Parathyroid adenoma (tissue), 2 donors: ENCODE data around the gene SLC22A23.

ENCODE experiments used
- H2AFZ ChIP-seq: fragments of 300-600 bp; sonication (generic); one replicate; pipeline ENCODE4 v1.7.0; 2017; ENCODE audit warnings: antibody characterized with exemption, mild to moderate bottlenecking
- H3K27ac ChIP-seq: fragments of 300-600 bp; sonication (generic); one replicate; pipeline ENCODE4 v1.7.0; 2017
- H3K27me3 ChIP-seq: fragments of 300-600 bp; sonication (generic); one replicate; pipeline ENCODE4 v1.7.0; 2017; ENCODE audit warnings: low read length; ENCODE audit not compliant: control insufficient read depth, insufficient read depth
- H3K36me3 ChIP-seq: fragments of 300-600 bp; sonication (generic); one replicate; pipeline ENCODE4 v1.7.0; 2017; ENCODE audit warnings: low read length; ENCODE audit not compliant: control insufficient read depth, insufficient read depth
- H3K4me1 ChIP-seq: fragments of 300-600 bp; sonication (generic); one replicate; pipeline ENCODE4 v1.7.0; 2017; ENCODE audit warnings: control low read depth
- H3K4me2 ChIP-seq: fragments of 300-600 bp; sonication (generic); one replicate; pipeline ENCODE4 v1.7.0; 2017; ENCODE audit warnings: low read length
- H3K4me3 ChIP-seq: fragments of 300-600 bp; sonication (generic); one replicate; pipeline ENCODE4 v1.7.0; 2017; ENCODE audit warnings: low read depth, low read length
- H3K79me2 ChIP-seq: fragments of 300-600 bp; sonication (generic); one replicate; pipeline ENCODE4 v1.7.0; 2017; ENCODE audit warnings: control low read depth
- H3K9ac ChIP-seq: fragments of 300-600 bp; sonication (generic); one replicate; pipeline ENCODE4 v1.7.0; 2017; ENCODE audit warnings: mild to moderate bottlenecking
- H3K9me3 ChIP-seq: fragments of 300-600 bp; sonication (generic); one replicate; pipeline ENCODE4 v1.7.0; 2017; ENCODE audit warnings: low read length; ENCODE audit not compliant: control insufficient read depth
- TF ChIP-seq, protein P1 (sequence below): fragments of 300-600 bp; sonication (generic); IDR thresholded peaks from one replicate; pipeline ENCODE4 v1.7.0; 2017; ENCODE audit warnings: antibody characterized with exemption, mild to moderate bottlenecking
- donor health status: primary hyperparathyroidism.

Gene SLC22A23

DNA sequence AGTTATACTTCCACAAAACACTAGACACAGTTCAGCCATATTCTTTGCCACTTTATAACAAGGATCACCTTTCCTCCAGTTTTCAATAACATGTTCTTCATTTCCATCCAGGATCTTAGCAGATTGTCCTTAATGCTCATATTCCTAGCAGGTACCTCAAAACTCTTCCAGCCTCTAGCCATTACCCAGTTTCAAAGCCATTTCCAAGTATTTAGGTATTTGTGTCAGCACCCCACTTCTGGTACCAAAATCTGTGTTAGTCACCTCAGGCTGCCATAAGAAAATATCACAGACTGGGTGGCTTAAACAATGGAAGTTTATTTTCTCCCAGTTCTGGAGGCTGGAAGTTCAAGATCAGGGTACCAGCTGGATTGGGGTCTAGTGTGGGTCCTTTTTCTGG is 23.2 kb upstream of the SLC22A23 start:
- Histone ChIP-seq H2AFZ (no peak overlapping the region), H3K4me3 (no peak overlapping the region), H3K27ac (no peak overlapping the region), H3K27me3 (no peaks in the 10 kb centered on the region), H3K9ac (no peak overlapping the region), H3K36me3 (no peaks in the 10 kb centered on the region), H3K79me2 (no peaks in the 10 kb centered on the region), H3K4me1 (no peaks in the 10 kb centered on the region), H3K4me2 (no peak overlapping the region), H3K9me3 (no peaks in the 10 kb centered on the region)
- TF ChIP-seq, protein P1, sequence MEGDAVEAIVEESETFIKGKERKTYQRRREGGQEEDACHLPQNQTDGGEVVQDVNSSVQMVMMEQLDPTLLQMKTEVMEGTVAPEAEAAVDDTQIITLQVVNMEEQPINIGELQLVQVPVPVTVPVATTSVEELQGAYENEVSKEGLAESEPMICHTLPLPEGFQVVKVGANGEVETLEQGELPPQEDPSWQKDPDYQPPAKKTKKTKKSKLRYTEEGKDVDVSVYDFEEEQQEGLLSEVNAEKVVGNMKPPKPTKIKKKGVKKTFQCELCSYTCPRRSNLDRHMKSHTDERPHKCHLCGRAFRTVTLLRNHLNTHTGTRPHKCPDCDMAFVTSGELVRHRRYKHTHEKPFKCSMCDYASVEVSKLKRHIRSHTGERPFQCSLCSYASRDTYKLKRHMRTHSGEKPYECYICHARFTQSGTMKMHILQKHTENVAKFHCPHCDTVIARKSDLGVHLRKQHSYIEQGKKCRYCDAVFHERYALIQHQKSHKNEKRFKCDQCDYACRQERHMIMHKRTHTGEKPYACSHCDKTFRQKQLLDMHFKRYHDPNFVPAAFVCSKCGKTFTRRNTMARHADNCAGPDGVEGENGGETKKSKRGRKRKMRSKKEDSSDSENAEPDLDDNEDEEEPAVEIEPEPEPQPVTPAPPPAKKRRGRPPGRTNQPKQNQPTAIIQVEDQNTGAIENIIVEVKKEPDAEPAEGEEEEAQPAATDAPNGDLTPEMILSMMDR, result no peak

DNA sequence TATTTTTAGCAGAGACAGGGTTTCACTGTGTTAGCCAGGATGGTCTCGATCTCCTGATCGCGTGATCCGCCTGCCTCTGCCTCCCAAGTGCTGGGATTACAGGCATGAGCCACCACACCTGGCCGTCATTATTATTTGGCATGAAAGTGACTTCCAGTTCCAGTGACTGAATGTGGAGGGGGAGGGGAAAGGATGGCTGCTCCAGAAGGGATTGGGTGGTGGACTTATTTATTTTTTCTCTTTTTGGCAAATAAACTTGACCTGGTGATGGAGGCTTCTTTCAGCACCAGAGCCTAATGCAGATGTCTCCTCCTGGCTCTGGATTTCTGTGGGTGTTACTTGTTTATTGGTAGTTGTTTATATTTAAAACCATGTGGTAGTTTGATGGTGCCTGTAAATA is 16.9 kb upstream of the SLC22A23 start:
- Histone ChIP-seq H3K9ac (no peak overlapping the region), H3K4me1 (peaks cover 5% of the 10 kb centered on the region), H3K27ac (no peak overlapping the region), H3K4me2 (no peak overlapping the region), H3K9me3 (no peaks in the 10 kb centered on the region), H3K4me3 (no peak overlapping the region), H3K79me2 (no peaks in the 10 kb centered on the region), H3K36me3 (no peaks in the 10 kb centered on the region), H3K27me3 (no peaks in the 10 kb centered on the region), H2AFZ (no peak overlapping the region)
- TF ChIP-seq, protein P1, result no peak

DNA sequence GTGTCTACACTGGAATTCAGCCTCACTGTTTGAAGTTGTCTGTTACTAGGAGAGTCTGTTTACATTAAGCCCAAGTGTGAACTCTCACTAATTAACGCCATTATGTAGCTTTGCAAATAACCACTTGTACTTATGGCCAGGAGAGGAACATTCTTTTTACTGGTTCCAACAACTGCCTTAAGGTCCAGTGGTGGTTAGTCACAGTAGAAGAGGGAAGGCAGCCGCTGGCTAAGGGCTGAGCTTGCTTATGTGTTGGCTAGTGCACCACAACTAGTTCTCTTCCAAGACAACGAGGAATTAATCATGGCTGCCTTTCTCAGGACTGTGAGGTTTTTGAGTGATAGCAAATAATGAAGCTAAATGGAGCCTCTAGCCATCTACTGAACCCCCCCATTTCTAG is 14.9 kb upstream of the SLC22A23 start:
- H3K27me3 ChIP-seq, result no peaks in the 10 kb centered on the region
- H3K36me3 ChIP-seq, result no peaks in the 10 kb centered on the region
- no peak overlapping the region for H3K27ac ChIP-seq
- no peak overlapping the region for H3K4me3 ChIP-seq
- no peak overlapping the region for H3K9ac ChIP-seq
- peaks cover 5% of the 10 kb centered on the region for H3K4me1 ChIP-seq
- no peak overlapping the region for H2AFZ ChIP-seq
- H3K9me3 ChIP-seq, result no peaks in the 10 kb centered on the region
- no peaks in the 10 kb centered on the region for H3K79me2 ChIP-seq
- no peak overlapping the region for H3K4me2 ChIP-seq
- TF ChIP-seq, protein P1, result no peak

DNA sequence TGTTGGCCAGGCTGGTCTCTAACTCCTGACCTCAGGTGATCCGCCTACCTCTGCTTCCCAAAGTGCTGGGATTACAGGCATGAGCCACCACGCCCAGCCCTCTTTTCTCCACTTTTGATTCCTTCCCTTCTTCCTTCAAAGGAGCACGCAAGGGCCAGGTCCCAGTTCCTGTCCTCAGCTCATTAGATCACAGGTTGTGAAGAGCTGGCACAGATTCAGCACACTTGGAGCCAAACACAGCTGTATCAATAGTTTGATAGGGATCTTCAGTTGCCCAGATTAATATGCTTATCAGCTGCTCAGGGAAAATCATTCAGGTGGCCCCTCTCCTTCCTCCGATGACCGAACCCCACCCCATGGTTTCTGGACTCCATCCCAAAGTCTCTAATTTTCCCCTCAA is 14.4 kb upstream of the SLC22A23 start:
- no peak overlapping the region for H3K4me3 ChIP-seq
- H3K9ac ChIP-seq, result no peak overlapping the region
- H3K4me2 ChIP-seq, result no peak overlapping the region
- no peak overlapping the region for H3K27ac ChIP-seq
- no peak overlapping the region for H2AFZ ChIP-seq
- peaks cover 5% of the 10 kb centered on the region for H3K4me1 ChIP-seq
- no peaks in the 10 kb centered on the region for H3K79me2 ChIP-seq
- H3K9me3 ChIP-seq, result no peaks in the 10 kb centered on the region
- H3K36me3 ChIP-seq, result no peaks in the 10 kb centered on the region
- no peaks in the 10 kb centered on the region for H3K27me3 ChIP-seq
- TF ChIP-seq, protein P1, result no peak

DNA sequence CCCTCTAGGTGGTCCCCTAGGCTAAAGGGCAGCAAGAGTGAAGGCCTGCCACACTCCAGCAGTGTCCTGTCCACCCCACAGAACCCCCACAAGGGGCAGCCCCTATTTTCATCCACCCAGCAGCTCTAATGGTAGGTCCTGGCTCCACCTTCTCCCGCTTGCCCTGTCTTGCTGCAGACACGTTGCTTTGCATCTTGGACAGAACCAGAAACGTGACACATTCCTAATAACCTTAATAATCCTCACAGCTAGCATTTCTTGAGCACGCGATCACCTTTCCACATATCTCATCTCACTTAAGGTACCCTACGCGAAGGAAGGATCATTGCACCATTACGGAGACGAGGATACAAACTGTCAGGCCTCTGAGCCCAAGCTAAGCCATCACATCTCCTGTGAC is 11.7 kb upstream of the SLC22A23 start:
- TF ChIP-seq, protein P1, result no peak
- H3K27me3 ChIP-seq, result no peaks in the 10 kb centered on the region
- H3K79me2 ChIP-seq, result no peaks in the 10 kb centered on the region
- H3K36me3 ChIP-seq, result no peaks in the 10 kb centered on the region
- no peaks in the 10 kb centered on the region for H3K9me3 ChIP-seq
- no peak overlapping the region for H3K4me3 ChIP-seq
- no peak overlapping the region for H3K9ac ChIP-seq
- H3K4me2 ChIP-seq, result no peak overlapping the region
- no peak overlapping the region for H2AFZ ChIP-seq
- H3K27ac ChIP-seq, result no peak overlapping the region
- H3K4me1 ChIP-seq, result peaks cover 5% of the 10 kb centered on the region
